Measurements from ENCODE around the gene TAC4.

Gene TAC4

DNA sequence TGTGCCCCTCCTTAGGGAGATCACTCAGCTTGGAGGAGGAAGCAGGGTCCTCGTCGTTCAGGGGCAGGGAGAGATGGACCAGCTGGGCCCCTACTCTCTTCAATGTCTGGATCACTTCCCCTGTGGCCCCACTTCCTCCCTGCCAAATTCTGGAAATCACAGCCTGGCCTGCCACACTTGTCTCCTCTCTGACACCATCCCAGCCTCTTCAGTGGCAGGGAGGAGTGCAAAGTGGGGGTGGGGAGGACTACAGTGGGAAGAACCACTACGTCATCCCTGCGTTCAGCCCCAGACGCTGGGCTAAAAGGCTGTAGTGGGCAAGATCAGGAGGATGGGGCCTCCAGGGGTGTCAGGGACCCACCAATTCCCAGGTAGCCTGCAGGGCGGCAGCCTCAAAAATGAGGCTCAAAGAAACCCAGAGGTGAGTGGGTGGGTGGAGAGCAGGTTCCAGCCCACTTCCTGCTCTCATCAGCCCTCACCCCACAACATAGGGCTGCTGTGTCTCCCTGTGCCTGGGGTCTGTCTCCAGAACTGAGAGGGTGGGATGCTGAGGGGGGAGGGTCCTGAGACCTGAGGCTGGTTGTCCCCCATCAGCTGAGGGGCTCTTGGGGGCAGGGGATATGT is 25.0 kb upstream of the TAC4 start:
- DNase-seq (ENCODE audit: low spot score): no peak

DNA sequence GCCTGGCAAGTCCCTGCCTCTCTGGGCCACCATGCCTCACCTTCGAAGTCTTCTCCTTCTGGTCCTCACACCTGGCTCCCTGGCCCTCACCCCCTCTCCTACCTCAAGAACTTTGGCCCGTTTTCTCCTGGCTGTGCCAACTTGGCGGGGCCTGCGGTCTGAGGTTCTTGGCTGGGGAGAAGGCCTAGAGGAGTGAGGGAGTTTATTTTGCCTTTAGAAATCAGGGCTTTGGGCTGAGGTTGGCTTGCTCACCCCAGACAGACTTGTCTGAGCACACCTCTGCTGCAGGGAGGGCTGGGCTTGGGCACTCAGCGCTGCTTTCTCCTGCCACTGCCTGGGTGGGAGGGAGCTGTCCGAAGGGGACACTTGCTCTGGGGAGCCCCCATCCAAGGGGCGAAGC is 23.3 kb upstream of the TAC4 start:
- no peak for DNase-seq (ENCODE audit: low spot score)

DNA sequence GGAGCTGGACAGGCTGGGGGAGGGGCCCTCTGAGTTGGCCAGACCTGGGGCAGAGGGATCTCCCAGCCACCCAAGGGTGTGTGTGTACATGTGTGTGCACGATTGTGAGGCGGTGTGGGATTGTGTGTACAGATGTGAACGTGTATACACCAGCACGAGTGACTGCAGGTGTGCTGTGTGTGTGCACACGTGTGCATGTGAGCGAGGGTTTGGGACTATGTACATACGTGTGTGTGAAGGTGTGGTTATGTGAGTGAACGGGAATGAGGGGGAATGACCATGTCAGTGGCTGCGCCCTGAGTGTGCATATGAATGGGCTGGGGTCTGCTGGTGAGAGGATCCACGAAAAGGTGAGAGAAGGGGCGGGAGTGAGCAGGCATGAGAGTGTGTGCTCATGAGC is 22.4 kb upstream of the TAC4 start:
- DNase-seq (ENCODE audit: low spot score): no peak

DNA sequence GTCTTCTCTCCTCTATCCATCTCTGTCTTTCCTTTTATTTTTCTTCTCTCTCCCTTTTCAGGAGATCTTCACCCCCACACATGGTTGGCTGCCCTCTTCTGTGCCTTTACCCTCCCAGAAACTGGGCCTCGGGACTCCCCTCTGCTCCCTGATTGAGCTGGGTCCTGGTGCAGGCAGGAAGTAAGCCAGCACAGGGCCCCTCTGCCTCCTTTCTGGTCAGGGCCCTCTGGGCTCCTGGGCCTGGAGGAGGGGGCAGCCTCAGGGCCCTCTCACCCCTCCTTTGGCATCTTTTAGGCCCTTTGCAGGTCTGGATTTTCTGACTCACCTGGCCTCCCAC is 21.1 kb upstream of the TAC4 start:
- no peak for DNase-seq (ENCODE audit: low spot score)

DNA sequence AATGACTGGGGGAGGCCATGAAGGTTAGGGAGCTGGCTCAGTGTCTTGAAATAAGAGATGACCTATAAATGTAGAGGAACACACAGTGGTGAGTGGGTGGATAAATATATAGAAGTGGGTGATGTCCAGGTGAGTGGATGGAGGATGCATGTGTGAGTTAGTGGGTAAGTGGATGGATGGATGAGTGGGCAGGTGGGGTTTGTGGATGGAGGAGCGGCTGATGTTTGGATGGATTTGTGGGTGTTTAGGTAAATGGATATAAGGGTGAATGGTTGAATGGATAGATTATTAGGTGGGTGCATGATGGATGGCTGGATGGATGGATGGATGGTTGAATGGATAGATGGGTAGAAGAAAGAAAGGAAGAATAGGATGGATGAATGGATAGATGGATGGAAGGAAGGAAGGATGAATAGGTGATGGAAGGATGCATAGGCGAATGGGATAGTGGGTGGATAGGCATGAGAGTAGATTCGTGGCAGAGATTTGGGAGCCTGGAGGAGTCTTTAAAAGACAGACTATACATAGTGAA is 19.1 kb upstream of the TAC4 start:
- DNase-seq (ENCODE audit: low spot score): no peak

DNA sequence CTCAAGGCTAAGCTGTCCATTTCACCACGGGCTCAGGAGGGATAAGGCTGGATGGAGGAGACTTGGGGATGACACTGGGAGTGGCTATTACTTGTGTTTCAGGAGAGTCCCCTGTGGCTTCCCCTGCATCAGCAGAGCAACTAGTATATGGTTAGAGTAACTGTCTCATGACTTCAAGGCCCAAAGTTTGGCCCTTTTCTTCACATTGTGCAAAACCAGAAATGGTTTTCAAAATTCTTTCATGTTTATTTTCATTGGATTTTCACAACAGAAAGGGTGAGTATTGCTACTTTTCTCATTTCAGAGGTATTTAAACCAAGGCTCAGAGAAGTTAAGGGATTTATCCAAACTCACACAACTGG is 18.1 kb upstream of the TAC4 start:
- DNase-seq (ENCODE audit: low spot score): no peak

DNA sequence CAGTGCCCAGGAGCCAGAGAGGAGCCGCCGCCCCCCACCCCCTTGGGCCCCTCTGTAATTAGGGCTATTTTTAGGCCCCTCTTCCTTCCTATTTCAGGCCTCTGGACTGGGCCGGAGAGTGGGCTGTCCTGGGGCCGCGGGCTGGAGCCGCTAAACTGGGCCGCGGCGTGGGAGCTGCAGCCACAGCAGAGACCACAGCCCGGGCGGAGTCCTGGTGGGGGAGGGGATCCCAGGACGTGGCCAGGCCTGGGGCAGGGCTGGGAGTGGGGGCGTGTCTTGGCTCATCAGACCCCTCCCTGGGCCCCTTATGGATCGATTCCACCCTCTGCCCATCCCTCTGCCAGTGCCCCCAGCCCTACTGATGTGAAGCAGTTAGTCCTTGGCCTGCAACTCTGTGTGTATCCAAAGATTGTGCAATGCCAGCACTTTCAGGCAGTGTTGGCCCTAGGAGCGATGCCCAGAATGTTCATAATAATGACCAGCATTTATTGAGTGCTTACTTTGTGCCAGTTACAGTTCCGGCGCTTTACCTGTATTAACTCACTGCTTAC is 15.0 kb upstream of the TAC4 start:
- no peak for DNase-seq (ENCODE audit: low spot score)

DNA sequence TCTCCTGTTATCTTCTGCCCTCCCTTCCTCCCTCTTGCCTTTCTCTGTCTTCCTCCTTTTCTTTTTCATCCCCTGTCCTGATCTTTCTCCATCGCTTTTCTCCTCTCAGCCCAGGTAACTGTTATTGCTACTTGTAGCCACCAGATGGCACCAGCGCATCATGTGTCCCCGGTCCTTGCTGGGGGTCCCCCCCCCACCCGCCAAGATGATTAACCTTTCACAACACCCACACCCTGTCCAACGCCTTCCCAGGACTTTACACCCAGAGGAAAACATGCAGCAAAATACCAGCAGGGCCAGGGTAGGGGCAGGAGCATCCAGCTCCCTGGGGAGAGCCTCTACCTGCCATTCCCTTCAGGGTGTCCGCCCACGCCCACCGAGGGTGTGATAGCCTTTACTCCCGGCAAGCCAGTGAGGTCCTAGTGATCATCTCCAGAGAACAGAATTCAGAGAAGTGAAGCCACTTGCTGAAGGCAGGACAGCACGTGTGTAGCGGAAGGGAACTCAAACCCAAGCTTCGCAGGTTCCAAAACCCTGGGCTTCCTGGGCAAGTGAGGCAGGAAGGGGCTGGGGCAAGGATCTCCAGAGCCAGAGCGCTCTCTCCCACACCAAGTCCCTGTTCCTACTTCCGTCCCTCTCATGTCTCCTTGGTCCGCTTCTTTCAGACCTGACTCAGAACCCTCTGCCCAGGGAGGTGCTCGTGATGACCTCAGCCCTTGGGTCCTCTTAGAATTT is 13.4 kb upstream of the TAC4 start:
- peak; percentile 85 for DNase-seq (ENCODE audit: low spot score)

DNA sequence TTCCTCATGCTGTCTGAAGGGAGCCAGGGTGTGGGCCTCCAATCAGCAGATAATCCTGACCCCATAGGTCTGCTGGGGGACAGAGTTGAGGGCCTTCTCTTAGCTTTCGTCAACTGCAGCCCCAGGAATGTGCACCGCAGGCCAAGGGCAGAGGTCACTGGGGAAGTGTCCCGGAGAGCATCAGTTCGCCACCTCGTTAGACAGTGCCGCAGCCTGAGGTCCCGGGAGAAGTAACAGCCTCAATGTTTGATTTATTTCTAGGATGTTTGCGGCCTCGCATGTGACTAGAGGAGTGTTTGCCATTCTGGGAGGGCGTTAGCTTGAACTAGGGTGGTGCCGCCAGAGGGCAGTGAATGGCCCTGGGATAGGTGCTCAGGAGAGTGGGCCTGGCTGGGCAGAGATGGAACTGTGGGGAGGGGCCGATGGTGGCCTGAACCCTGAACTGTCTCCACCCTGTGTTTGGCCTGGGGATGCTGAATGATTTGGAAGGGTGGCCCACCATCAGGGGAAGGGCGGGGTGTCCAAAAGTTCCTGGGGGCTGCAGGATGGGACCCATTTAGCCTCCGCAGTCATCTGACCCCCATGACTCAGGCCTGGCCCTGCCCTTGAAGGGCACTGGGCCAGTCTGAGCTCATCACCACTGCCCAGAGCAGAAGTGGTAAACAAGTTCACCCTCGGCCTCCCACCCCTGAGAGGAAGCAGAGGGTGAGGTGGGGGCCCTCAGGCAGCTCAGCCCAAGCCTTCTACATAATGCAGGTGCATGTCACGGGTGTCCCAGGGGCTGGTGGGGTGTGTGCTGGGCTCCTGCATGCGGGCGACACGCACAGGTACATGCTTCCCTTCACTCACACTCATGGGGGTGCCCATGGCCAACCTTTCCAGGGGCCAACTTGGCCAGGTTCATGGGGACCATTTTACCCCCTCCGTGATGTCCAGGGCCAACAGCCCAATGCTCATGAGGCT is 12.4 kb upstream of the TAC4 start:
- DNase-seq (ENCODE audit: low spot score): no peak

DNA sequence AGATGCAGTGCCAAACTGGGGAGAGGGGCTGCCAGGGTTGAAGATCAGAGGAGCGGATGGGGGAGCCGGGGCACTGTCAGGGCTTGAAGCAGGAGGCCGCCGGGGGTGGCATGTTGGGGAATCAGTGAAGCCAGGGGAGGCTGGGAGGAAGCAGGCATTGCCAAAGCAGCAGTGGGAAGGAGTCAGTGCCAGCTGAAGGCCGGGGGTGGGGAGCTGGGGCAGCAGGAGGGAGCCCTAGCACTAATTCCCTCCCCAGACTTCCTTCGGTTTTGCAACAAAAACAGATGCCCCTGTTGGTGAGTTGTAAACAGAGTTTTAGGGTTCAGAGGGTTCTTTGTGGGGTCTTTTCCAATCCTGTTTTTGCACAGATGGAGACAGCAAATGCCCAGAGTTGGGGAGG is 10.9 kb upstream of the TAC4 start:
- no peak for DNase-seq (ENCODE audit: low spot score)

DNA sequence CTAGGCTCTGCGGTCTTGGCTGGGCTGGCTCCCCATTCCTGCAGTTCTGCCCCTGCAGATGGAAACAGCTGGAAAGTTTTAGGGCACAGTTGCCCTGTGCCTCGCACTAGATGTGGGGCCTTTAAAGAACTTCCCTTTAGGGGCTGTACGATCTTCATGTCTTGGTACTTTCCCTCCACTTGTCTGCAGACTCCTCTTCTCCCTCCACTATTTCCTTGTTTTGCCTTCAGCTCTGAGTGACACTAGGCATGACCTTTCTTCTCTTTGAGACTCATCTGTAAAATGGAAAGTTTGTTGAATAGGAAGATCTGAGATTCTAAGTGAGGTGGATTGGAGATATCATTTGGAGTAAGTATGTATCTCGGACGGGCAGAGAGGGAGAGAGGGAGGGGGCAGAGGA is 6.3 kb upstream of the TAC4 start:
- DNase-seq (ENCODE audit: low spot score): no peak

DNA sequence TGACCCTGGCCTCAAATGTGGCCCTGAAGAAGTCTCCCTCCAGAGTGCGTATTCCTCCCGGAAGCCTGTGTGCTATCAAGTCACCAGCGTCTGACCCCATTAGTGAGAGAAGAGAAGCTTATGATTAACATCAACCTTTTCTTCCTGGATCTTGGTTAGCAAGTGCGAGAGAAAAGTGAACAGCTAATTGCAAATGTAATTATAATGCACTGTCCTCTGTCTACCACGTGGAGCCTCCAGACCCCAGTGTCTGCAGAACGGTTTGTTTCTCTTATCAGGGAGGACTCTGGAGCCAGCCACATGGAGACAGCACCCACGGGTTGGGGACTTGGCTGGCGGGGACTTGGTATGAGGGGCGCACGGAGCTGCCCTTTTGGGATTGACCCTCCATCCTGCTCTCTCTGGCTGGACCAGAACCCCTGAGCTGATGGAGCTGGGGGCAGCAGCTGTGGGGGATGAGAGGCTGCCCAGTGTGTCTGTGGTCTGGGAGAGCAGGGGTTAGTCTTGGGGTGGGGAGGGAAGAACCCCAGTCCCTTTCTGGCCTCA is 5.7 kb upstream of the TAC4 start:
- DNase-seq (ENCODE audit: low spot score): no peak

DNA sequence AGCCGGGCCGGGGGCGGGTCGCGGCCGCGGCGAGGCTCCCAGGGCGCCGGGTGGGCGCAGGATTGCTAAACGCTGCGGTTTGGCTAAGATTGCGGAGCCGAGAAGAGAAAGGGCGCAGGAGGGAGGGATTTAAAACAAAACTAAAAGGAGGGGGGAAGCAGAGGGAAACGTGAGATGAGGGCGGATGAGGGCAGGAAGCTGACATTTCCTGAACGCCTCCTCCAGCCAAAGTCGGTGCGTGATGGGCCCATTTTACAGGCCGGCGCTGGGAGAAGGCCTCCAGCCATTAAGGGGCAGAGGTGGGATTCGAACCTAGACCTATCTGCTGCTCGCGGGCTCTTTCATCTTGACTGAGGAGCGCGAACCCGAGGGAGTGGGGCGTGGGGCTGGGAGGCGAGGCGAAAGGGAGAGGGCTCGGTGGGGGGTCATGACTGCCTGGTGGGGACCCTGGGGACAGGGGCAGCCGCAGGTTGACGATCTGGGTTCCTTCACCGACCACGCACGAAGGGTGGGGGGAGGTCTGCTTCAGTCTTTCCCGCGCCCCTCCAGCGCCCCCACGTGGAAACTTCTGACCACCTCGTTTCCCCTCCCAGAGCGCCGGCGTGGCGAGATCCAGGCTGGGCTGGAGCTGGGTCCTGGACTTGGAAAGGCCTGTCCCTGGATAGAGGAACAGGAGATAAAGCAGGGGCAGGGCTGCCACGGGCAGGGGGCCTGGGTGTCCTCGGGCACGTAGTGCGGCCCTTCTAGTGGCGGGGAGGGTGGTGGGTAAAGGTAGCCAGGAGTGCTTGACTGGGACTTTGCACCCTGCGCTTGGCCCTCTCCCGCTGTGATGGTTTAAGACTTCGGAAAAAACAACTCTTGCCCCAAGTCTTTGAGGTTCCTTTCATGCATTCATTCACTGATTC is 3.8 kb upstream of the TAC4 start:
- DNase-seq (ENCODE audit: low spot score): peak; percentile 84

DNA sequence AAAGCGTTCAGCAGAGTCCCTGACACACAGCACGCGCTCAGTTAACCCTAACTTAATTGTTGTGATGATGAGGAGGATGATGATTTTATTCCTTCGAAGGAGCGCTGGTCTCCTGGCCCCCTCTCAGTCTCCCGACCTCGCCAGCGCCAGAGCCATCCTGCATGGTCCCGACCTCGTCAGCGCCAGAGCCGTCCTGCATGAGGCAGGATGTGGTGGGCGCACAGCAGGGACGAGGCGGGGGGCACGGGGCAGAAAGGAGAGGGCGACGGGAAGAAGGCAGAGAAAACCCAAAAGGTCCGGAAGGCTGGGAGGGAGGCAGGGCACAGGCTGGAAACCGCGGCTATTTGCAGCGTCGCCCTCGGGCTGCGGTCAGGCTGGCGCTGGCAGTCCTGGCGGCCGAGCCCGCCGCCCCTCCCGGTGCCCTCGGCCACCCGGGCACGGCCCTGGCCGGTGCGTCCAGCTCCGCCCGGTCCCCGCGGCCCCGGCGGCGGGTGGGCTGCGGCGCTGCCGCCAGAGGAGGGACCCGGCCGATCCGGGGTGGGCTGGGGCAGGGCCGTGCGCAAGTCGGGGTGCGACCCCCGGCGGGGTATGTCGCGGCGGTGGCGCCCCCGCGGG is 3.0 kb upstream of the TAC4 start:
- DNase-seq (ENCODE audit: low spot score): peak; percentile 61

DNA sequence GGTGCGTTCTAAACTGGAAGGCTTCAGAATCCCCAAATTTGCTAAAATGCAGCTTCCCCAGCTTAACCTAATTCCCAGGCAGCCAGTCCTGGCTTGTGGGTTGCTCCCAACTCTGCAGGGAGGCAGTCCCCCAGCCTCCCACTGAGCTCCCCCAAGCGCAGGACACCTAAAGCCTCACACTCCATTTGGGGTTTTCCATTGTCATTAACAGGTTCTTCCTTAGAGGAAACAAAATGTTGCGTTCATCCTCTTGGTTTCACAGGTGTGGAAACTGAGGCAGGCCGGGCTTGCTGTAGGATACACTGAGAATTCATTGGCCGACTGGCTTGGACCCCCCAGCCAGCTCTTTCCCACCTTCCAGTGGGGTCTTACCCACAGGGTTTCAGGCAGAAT is 2.3 kb upstream of the TAC4 start:
- no peak for DNase-seq (ENCODE audit: low spot score)

DNA sequence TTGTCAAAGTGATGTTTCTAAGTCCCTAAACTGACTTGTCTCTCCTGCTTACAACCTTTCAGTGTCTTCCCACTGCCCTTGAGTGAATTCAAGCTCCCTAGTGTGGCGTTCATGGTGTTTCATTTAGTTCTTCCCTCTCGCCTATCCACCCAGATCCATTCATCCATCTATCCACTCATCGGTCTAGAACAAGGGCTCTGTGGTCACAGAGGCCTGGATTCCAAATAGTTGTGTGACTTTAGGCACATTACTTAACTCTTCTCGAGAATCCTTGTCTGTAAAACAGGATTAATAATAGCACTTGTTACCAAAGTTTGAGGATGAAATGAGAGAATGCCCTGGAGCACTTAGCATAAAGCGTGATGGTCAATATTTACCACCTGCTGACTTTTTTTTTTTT is 870 bp upstream of the TAC4 start:
- DNase-seq (ENCODE audit: low spot score): no peak

DNA sequence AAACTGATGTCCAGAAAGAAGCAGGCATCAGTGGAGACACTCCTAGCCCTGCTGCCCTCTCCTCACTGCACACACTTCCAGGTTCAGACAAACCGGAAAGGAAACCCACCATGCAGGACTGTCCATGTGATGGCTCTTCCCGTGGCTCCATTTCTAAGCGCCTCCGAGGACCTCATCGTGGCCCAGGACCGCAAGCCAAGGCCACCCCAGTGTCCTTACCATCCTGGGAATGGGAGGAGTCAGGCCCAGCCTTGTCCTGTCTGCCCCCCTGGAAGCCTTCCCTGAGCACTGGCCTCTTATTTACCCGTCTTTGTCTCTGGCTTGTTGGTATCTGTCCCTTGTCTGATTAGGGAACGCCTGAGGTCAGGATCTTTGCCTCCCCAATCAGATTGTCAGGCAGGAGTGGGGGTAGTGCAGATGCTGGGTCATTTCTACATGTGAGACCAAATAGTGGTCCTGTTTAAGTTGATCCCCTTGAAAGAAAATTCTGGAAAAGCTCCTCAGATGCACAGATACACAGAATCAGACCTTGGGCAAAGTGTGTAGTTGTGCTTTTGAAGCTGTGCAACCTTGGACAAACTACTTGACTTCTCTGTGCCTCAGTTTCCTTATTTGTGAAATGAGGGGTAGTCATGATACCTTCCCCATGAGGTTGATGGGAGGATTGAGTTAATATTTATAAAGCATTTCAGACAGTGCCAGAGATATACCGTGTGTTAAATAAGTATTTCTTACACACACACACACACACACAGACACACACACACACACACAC is 744 bp downstream of the TAC4 start:
- DNase-seq (ENCODE audit: low spot score): no peak

DNA sequence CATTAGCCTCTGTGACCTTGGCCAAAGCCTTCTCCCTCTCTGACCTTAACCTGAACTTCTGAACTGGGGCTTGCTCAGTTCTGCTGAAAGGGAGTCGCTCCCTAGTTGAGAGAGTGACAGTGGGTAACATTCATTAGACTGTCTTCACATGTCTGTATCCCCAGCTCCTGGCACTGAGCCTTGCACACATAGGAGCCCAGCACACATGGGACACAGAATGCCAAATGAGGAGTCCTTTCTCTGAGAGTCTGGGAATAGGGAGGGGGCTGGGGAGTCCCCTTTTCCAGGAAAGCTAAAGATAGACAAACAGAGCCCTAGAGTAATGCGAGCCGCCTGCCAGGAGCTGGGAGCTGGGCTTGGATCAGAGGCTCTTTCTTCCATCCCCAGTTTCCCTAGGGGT is 2.5 kb downstream of the TAC4 start:
- DNase-seq (ENCODE audit: low spot score): no peak

DNA sequence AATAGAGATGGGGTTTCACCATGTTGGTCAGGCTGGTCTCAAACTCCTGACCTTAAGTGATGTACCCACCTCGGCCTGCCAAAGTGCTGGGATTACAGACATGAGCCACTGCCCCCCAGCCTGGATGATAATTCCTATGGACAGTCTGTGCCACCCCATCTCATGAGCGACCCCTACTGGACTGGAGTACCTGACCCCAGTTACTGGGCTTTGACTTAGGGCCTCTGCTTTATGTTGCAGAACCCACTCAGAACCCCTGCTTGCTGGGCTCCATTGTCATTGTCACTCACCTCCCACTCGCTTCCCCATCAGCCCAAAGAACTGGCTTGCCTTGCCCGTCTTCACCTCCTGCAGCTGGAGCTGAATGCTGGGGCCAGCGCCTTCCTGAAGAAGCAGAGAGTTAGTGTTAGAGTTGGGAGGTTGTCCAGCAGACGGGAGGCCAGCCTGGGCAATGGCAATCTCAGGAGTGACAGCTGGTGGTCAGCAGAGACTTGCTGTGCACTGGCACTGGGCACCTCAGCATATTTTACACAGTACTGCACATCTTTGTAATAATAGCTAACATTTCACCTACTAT is 4.0 kb downstream of the TAC4 start:
- no peak for DNase-seq (ENCODE audit: low spot score)

DNA sequence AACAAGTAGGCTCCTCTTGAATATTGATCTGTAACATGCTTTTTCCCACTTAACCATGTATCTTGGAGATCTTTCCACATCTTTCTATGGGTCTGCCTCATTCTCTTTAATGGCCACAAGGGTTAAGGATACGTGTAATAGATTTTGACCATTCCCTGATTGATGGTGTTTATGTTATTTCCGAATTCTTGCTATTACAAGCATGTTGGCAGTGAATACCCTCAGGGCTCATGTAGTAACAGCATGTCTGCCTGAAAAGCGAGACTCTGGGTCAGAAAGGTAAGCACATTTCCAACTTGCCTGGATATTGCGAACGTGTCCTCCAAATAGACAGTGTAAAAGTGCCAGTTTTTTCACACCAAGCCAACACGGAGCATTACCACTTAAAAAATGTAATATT is 5.0 kb downstream of the TAC4 start:
- DNase-seq (ENCODE audit: low spot score): no peak

Data from AG20443 (cell line).